Activated CD4-positive, alpha-beta T cell treated with anti-CD3 and anti-CD28 coated beads, Interleukin-2, amount 50 U/mL, for 4 hours (primary cell): ENCODE results near the gene SEC24D.

ENCODE experiments used
- DNase-seq, 2 experiments: peaks; one replicate each; pipeline ENCODE4 v3.0.0-alpha.2; 2020

SEC24D gene

DNA sequence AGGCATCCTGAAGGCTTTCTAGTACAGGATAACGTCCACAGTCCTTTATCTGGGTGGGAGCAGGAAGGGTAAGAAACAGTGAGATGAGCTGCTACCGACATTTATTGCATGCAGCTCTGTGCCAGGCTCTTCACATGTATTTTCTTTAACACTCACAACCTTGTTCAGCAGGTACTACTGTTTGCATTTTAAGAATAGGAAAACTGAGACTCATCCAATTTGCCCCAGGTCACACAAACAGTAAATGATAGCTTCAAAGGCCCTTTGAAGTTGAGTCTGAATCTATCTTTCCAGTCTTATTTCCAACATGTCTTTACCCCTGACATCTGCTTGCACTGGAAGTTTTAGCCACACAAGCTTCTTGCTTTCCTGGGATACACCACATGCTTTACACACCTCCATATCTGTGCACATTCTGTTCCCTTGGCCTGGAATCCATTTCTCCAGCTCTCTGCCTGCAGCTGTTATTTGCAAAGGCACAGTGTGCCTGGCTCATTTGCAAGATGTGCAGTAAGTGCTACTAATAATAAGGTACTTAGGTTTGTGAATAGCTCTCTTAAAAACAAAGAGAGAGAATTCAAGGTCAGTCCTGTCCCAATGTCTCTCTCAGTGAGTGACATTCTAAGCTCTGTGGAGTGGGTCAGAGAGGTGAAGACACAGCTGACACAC, 89.5 kb downstream of the SEC24D start:
- no peak for DNase-seq

DNA sequence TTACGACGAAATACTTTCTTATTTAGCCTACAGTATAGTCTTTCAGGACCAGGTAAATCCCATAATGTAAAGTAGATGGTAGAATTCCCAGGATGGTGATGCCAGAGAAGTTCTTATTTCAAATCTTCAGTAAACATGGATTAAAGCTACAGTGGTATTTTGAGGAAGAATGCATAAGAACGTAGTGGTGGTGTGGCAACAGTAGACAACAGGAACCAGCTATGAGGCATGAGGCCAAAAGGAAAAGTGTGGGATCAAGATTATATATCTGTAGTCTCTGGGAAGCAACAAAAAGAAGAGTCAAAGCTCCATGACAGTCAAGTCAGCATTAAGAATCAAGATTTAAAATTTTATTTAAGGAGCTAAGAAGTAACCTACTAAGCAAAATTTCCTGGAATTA, 90.6 kb downstream of the SEC24D start:
- DNase-seq: no peak

DNA sequence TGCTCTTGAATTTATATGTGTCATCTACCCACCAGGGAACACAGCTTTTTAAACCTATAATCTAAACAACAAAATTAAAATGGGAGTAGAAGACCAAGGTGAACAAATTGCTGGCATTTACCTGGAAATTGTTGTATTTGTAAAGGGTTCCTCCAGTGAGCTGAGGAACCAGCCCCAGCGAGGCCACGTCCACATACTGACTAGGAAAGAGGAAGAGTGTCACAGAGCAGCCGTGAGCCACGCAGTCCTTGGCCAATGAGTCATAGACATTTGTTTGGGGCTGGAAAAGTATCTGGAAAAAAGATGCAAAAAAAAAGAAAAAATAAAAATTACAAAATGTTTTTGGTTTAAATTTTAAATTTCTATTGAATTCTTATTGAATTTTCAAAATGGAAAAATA, 92.1 kb downstream of the SEC24D start:
- DNase-seq: no peak

DNA sequence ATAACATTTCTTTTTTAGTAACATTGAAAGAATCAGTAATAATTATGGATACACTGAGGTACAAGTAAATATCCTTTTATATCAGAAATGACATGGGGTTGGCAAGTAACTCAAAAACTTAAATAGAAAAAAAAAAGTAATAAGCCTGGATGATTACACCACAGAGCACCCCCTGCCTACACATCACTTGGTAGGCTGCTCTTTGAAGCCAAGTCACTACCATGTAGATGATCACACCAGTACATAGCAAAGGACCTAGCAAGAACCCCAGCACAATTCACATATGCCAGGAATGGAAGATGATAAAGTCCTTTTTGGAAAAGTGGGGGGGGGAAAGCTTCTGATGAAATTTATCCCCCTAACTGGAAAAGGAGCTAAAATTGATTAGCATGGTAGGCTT, 93.9 kb downstream of the SEC24D start:
- DNase-seq: no peak

DNA sequence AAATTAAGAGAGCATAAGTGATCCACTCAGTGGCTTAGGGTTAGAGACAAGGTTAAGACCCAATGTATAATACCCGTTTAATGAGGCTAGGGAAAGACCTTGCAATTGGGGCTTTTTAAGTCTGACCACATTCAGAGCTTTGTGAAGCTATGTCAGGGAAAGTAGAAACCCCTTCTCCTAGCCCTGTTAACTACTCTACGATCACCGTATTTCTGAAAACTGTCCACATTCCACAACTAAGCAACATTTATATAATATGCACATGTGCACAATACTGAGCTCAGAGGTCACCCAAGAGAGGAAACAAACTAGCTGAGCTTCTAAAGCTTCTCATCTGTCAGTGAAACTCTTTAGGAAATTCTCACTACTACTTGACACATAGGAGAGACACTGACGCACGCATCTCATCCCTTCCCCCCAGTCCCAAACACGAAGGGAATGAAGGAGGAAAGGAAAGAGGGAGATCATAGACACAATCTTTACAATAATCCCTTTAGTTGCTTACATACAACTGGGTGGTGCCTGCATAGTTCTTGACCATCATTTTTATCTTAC, 94.5 kb downstream of the SEC24D start:
- DNase-seq: no peak

DNA sequence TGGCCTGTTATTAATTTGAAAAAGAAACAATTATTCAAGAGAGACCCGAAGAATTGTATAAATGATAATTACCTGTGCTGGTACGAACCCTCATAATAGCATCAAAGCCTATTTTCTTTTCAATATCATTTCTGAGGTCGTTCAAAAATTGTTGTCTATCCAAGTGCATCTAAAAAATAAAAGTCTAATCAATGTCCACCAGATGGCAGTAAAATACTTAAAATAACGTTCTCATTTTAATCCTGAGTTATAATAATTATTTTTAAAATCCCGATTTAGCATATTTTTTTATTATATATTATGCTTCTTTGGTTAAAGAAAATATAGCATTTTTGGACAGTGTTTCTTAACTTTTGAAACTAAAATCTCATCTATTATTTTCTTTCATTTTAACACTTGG, 95.1 kb downstream of the SEC24D start:
- DNase-seq: no peak

DNA sequence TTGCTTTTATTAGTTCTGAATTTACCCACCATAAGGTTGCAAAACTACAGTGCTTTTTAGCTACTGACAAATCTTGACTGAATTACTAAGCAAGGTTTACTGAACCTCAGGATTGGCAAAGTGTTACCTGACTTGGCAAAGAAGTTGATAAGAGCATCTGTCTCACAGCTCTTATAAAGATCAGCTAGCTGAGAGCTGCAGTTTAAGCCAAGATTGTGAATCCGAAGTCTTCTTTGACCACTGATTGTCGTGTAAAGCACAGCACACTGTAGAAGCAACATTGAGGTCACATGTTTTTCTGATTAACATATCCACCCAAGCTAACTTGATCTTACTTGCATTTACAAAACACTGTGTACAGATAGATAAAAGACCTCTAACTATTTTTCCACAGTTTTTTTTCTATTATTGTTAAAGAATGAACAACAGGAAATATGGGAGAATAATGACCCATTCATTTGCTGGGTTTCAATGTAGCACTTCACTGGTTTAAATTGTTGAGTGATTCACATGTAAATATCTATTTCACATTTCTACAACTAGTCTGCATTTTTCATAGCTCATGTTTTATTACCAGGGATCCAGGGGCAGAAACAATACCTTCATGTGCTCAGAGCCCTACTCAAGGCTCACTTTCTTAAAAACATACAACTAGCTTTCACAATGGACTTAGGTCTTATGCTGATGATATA, 96.8 kb downstream of the SEC24D start:
- DNase-seq: no peak

DNA sequence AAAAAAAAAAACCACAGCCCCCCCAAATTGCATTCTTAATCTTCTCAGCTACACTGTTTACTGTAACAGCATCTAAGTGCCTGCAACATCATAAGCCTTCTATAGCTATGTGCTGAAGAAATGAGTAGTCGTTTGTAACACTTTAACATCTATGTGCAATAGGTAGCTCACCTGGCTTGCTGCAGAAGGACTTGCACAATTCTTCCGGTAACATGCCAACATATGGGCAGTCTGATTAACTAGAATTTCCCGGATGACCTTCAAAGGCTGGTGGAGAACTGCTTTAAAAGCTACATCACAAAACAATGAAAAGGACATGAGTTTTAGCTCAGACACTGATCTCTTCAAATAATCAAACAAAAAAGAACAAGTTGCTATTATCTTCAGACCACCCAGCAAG, 97.8 kb downstream of the SEC24D start:
- DNase-seq: no peak

DNA sequence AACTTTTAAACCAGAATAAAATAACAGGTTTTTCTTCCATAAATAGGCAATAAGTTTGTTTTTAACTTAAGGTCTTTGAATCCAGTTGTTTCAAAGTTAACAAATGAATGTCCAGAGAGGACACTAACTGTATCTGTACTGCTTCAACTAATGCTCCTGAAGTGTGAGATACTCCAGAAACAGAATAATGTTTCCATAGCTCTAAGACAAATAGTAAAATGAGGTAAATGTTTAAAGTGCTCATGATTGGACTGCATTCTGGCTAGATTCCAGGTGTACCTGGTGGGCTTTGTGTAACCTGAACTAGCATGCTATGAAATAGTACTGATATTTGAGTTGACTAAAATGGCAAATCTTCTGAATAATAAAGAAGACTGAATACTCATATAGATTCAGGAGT, 99.0 kb downstream of the SEC24D start:
- no peak for DNase-seq

DNA sequence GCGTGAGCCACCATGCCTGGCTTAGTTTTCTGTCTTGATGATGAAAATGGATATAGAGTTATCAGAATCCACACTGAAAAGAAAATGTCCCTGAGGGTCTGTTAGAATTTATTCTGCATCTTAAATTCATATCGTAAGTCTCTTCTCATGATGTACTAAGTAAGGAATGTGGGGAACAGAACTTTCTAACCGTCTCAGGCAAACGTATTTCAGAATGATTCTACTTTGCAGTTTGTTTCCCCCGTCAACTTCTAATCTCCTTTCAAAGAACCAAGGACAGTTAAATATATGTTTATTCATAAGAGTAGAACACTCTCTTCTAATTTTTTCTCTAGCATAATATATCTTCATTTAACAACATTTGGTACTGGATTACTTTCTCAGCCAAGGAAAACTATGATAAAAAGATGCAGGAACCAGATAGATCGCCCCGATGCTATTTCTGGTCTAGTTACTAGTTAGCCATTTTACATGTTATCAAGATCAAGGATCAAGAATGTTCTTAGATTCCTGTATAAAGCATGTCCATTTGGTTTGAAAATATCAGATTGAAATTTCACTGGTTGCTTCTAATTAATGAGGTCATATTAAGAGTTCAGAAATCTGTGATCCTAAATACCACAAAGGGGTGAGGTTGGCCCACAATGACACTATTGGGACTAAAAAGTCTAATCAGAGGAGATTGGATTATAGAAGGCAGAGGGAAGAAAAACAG, 101.3 kb downstream of the SEC24D start:
- DNase-seq: no peak

DNA sequence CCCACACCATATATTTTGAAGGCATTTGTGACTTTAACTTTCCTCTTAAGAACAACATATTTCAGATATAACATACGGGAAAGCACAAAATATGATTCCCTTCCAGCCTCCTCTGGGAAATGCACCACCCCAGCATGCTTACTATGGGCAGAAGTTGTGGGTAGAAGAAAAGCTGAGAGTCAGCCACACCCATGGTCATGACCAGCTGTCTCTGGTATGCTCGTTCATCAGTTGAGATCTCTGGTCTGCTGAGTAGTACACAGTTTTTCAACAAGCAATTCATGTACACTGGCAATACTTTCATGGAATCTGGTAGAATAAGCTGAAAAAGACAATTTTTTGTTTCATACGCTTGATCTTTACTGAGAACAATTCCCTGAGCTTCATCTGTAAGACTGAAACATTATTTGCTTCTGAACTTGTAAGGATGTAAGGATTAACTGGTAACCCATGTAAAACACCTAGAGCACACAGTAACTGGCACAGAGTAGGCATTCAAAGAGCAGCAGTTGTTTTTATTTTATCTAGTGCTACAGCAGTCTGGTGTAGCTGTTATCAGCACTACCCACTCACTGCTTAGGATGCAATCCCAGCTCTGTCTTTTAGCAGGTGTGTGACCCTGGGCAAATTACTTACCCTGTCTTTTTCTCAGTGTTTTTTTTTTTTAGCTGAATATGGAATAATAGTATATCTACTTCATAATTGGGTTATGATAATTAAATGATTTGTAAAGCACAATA, 103.2 kb downstream of the SEC24D start:
- DNase-seq: no peak

DNA sequence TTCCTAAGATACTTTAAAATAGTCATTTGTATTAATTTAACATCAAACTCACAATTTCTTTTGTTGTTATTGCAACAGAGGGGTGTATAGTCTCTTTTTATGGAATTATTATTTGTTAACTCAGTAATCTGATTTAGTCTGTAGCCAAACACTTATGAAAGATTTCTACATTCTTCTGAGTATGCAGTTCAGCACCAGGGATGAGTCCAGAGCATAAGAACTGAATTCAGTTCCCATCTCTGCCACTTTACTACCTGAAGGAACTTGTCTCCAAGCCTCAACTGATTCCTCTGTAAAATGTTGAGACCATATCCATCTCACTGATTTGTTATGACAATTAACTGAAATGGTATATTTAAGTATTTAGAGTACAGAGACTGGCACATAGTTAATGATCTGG, 105.2 kb downstream of the SEC24D start:
- DNase-seq: no peak

DNA sequence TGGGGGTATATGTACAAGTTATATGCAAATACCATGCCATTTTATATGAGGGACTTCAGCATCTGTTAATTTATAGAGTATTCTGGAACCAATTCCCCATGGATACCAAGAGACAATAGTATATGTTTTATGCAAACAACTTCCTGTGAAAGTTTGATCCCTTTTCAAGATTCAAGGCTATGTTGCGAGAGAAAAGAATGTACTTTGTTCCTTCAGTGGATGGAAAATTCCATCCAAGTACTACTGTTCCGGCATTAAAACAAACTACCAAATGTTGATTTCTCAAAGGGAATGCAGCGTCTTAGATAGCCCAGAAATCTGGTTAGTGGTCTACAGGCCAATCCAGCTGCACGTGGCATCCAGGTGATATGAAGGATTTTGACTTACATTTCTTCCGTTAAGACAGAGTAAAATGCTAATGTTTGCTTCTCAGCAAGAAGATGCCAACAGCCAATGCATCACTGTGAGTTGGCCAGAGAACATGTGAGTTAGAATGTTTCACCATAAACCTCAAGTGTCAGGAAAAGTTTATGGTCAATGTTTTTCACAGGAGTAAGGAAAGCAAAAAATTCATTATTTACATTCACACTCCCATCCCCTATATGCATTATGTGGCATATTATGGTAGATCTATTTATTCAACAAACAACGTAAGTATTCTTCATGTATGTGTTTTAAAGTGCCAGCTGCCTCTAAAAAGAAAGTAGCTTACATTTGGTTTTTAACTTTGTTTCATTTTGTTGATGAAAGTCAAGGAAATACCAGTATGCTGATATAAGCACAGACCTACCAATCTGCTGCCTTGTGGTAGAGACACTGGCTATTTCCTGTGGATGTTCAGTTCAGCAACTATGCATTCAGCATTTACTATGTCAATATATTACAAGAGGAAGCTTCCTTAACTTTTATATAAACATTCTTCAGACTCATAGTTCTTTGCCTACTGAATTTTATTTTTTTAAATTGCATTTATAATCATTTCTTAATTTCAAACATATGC, 106.3 kb downstream of the SEC24D start:
- no peak for DNase-seq

DNA sequence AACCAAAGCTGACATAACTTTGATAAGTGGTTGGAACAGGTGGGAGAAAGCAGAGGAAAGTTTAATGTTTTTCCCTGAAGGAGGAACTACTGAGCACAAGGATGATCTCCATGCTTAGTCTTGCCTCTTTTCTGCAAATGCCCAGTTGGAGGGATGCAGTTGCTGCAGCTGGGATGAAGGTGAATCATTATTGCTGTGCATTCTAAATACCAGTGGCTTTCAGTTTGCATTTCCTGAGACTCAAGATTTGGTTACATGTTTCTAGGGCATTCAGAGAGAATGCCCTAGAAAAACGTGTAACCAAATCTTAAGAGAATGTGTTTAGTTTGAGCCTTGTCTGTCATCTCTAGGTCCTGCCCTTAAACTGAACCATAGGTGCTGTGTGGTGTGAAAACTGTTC, 108.6 kb downstream of the SEC24D start:
- DNase-seq: no peak

DNA sequence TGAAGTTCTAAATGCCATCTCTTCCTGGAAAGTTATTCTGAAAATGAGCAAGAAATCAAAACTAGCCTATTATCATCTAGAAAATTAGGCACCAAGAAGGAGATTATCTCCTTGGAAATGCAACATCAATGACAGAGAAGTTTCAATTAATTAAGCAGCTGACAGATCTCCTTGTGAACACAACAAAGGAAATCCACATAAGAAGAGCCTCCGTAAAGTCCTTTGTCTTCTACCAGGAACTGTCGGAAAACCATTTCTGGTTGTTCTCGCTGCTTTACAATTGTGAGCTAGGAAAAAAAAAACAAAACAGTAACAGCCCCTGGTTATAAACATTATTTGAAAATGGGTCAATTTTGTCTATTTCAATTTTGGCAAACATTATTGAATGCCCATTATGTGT, 112.6 kb downstream of the SEC24D start:
- no peak for DNase-seq

DNA sequence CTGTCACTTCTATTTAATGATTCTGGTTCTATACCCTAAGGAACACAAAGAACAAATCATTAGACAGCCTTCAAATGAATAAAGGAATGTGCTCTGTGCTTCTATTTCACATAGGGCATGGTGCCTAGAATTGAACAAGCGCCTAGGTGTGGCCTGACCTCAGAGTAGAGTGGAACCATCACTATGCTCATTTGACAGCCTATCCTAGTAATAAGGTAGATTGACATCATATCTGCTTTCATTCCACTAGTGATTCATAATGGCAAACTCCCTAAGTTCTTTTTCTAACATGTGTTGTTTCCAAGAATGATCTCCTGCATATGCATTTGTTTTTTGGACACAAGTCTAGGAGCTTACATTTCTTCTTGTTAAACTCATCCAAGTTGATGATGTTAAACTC, 114.2 kb downstream of the SEC24D start:
- no peak for DNase-seq

DNA sequence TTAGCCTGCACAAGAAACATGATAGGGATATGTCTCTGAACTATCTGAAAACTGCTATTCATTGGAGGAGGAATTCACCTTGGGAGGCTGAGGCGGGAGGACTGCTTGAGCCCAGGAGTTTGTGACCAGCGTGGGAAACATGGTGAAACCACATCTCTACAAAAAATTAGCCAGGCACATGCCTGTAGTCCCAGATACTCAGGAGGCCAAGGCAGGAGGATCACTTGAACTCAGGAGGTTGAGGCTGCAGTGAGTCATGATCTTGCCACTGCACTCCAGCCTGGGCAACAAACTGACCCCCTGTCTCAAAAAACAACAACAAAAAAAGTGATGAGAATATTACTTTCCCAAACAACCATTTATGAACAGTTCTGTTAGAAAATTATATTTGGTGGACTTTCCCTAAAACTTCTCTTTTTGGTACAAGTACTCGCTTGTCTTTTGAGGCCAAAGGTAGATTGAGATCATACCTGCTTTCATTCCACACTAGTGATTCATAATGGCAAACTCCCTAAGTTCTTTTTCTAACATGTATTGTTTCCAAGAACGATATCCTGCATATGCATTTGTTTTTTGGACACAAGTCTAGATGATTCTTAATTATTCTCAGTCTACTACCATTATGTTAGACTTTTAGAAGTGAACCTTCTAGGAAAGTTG, 117.3 kb downstream of the SEC24D start:
- DNase-seq: no peak

DNA sequence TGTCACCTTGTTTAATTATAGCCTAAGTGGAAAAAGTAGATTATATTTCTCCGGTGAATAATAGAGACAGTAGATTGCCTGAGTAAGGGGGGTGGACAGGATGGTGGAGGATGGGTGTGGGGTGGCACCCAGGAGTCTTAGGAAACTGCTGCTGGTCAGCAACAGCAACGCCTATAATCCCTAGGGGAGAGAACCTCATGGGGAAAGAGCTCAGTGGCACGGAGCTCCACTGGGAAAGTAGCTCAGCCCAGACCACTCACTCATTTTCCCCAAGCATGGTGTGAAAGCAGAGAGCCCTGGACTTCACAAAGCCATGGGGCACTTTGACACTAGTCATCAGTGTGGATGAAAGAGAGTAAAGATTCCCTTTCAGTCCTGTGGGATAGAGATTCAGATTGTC, 119.6 kb downstream of the SEC24D start:
- no peak for DNase-seq

DNA sequence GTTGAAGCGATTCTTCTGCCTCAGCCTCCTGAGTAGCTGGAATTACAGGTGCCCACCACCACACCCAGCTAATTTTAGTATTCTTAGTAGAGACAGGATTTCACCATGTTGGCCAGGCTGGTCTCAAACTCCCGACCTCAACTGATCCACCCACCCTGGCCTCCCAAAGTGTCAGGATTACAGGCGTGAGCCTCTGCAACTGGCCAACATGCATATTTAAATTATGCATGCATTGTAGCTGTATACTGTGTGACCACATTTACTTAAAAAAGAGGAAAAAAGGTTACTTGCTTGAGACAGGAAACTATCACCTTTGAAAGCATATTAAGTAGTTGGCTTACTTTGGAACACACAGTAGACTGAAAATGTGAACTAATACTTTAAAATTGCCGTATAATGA, 121.2 kb downstream of the SEC24D start:
- DNase-seq: no peak

DNA sequence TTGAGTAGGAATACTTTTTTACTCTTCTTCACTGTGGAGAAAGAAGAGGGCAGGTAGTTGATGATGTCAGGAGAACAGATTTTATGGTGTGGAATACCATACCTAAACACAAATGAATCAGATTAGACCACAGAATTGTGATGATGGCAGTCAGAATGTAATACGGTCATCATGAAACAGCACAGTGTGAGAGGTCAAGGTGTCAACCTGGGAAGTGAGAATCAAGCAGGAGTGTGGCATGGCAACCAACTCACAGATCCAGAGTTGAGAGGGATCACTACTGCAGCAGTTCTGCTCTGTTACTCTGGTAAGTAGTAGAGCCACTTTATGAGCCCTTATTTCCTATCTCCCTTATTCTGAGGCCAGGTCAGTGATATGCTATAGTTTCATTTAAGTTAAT, 123.1 kb downstream of the SEC24D start:
- no peak for DNase-seq

DNA sequence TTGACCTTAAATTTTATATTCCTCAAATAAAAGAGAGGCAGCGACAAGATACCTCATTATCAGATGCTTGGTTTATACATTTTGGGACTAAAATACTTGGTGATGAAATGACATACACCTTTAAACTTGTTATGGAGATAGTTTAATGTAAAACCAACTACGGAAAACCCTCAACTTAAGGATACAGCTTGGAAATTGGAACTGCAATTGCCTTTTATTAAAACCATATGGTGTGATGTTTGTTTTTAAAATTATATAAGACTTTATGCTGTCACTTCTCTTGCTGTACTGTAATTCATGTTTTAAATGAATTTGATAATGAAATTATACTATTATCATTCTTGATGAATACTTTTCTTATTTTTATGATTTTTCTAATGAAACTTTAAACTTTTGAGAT, 124.9 kb downstream of the SEC24D start:
- no peak for DNase-seq
